ENCODE results near the gene MAP2.

DNA sequence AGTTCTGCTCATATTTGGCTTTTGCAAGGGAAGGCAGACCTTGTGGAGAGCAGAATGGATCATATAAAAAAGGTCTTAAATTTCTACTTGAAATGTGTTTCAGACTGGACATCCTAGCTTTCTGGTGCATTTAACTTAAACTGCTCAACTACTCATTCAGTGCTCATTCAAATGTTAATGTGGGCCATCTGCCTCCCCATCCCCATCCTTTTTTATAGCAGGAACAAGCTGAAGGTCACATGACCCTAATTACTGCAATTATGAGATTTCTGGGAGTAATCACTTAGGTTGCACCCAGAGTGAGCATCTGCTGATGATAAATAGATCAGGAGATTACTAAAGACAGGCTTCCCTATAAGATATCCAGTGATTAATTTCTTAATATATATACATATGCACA is 96.1 kb downstream of the MAP2 start:
- TF ChIP-seq POLR2A (IDR thresholded peaks at IDR 0.05; ENCODE audit: low read depth, low read length) (no peak), TAF1 (IDR thresholded peaks at IDR 0.05; ENCODE audit: borderline replicate concordance, low read depth, low read length) (no peak), POLR2AphosphoS5 (IDR thresholded peaks at IDR 0.05; ENCODE audit: low read depth, low read length) (no peak)
